Mesenchymal stem cell (in vitro differentiated cells and primary cell): Measurements from ENCODE around the gene TERT.

Experiments
- DNase-seq: peaks from one replicate; pipeline ENCODE4 v3.0.0-alpha.2; 2013
- H2AFZ ChIP-seq: one replicate; pipeline ENCODE4 v1.6.1; 2013; ENCODE audit warnings: low read depth, mild to moderate bottlenecking, control low read depth, inconsistent platforms, low read length, moderate library complexity
- H2AK5ac ChIP-seq: 2 replicates; pipeline ENCODE4 v1.6.1; 2013; ENCODE audit warnings: low read length, moderate library complexity, mild to moderate bottlenecking, inconsistent platforms; ENCODE audit not compliant: severe bottlenecking
- H2BK120ac ChIP-seq: one replicate; pipeline ENCODE4 v1.6.1; 2013; ENCODE audit warnings: low read depth, mild to moderate bottlenecking, inconsistent platforms, low read length, moderate library complexity
- H2BK12ac ChIP-seq, 2 experiments: one replicate each; pipeline ENCODE4 v1.6.1; 2013; ENCODE audit warnings: inconsistent platforms in 2 of 2, low read length in 2 of 2, mild to moderate bottlenecking in 2 of 2, moderate library complexity in 2 of 2, control low read depth in 1 of 2
- H2BK15ac ChIP-seq: one replicate; pipeline ENCODE4 v1.6.1; 2013; ENCODE audit warnings: mild to moderate bottlenecking, low read depth, inconsistent platforms; ENCODE audit not compliant: poor library complexity, severe bottlenecking
- H2BK5ac ChIP-seq: 2 replicates; pipeline ENCODE4 v1.6.1; 2013; ENCODE audit warnings: low read depth, mild to moderate bottlenecking, low read length, control low read depth, inconsistent platforms; ENCODE audit not compliant: poor library complexity, severe bottlenecking
- H3K14ac ChIP-seq, 2 experiments: one replicate each; pipeline ENCODE4 v1.6.1; 2013; ENCODE audit warnings: inconsistent platforms in 2 of 2, low read length in 2 of 2, control low read depth in 1 of 2, mild to moderate bottlenecking in 1 of 2, moderate library complexity in 1 of 2
- H3K18ac ChIP-seq, 2 experiments: one replicate each; pipeline ENCODE4 v1.6.1; 2013; ENCODE audit warnings: inconsistent platforms in 2 of 2, low read length in 2 of 2, control low read depth in 1 of 2, low read depth in 1 of 2, mild to moderate bottlenecking in 1 of 2
- H3K23ac ChIP-seq, 2 experiments: one replicate each; pipeline ENCODE4 v1.6.1; 2013; ENCODE audit warnings: inconsistent platforms in 2 of 2, low read length in 2 of 2, mild to moderate bottlenecking in 2 of 2, moderate library complexity in 2 of 2, control low read depth in 1 of 2
- H3K27ac ChIP-seq: 2 replicates; pipeline ENCODE4 v1.5.1; 2013; ENCODE audit warnings: mild to moderate bottlenecking, moderate library complexity, low read length, control low read depth, inconsistent platforms; ENCODE audit not compliant: poor library complexity, severe bottlenecking
- H3K27me3 ChIP-seq, 2 experiments: 2 replicates each; pipeline versions ENCODE4 v1.6.1 to v1.7.0; 2013; ENCODE audit warnings: low read length in 2 of 2, mild to moderate bottlenecking in 2 of 2, moderate library complexity in 2 of 2, control low read depth in 1 of 2, inconsistent platforms in 1 of 2; ENCODE audit not compliant: control insufficient read depth in 1 of 2, insufficient read depth in 1 of 2
- H3K36me3 ChIP-seq, 2 experiments: 2 replicates each; pipeline versions ENCODE4 v1.6.1 to v1.7.0; 2013; ENCODE audit warnings: low read length in 2 of 2, control low read depth in 1 of 2, inconsistent platforms in 1 of 2, low read depth in 1 of 2, mild to moderate bottlenecking in 1 of 2; ENCODE audit not compliant: insufficient read depth in 2 of 2, control insufficient read depth in 1 of 2
- H3K4ac ChIP-seq, 2 experiments: one replicate each; pipeline ENCODE4 v1.6.1; 2013; ENCODE audit warnings: inconsistent platforms in 2 of 2, low read length in 2 of 2, mild to moderate bottlenecking in 2 of 2, moderate library complexity in 2 of 2, control low read depth in 1 of 2, low read depth in 1 of 2
- H3K4me1 ChIP-seq: 2 replicates; pipeline ENCODE4 v1.6.1; 2013; ENCODE audit warnings: low read depth, low read length, control low read depth; ENCODE audit not compliant: control insufficient read depth, insufficient read depth
- H3K4me2 ChIP-seq: 2 replicates; pipeline ENCODE4 v1.6.1; 2013; ENCODE audit warnings: low read length, mild to moderate bottlenecking, inconsistent platforms; ENCODE audit not compliant: poor library complexity, severe bottlenecking
- H3K4me3 ChIP-seq, 2 experiments: 2 replicates each; pipeline versions ENCODE4 v1.5.1 to v1.7.0; 2013; ENCODE audit warnings: low read length in 2 of 2, mild to moderate bottlenecking in 2 of 2, control low read depth in 1 of 2, low read depth in 1 of 2; ENCODE audit not compliant: insufficient read depth in 1 of 2
- H3K79me1 ChIP-seq: replicated peaks from 2 replicates; pipeline ENCODE4 v1.6.1; 2013; ENCODE audit warnings: mild to moderate bottlenecking, control low read depth, low read length, inconsistent platforms; ENCODE audit not compliant: poor library complexity, severe bottlenecking
- H3K9ac ChIP-seq: 2 replicates; pipeline ENCODE4 v1.7.0; 2013; ENCODE audit warnings: mild to moderate bottlenecking, low read length, moderate library complexity
- H3K9me3 ChIP-seq: 2 replicates; pipeline ENCODE4 v1.7.0; 2013; ENCODE audit warnings: mild to moderate bottlenecking, low read length; ENCODE audit not compliant: control insufficient read depth
- H4K8ac ChIP-seq: one replicate; pipeline ENCODE4 v1.6.1; 2013; ENCODE audit warnings: inconsistent platforms, mild to moderate bottlenecking, low read length, moderate library complexity
- H4K91ac ChIP-seq: one replicate; pipeline ENCODE4 v1.6.1; 2013; ENCODE audit warnings: mild to moderate bottlenecking, low read length, inconsistent platforms
- WGBS: methylation state at CpG from one replicate; pipeline ENCODE4 v1.1.7; 2013; ENCODE audit warnings: mixed read lengths; 5-methylcytosine and 5-hydroxymethylcytosine counted together

TERT gene

DNA sequence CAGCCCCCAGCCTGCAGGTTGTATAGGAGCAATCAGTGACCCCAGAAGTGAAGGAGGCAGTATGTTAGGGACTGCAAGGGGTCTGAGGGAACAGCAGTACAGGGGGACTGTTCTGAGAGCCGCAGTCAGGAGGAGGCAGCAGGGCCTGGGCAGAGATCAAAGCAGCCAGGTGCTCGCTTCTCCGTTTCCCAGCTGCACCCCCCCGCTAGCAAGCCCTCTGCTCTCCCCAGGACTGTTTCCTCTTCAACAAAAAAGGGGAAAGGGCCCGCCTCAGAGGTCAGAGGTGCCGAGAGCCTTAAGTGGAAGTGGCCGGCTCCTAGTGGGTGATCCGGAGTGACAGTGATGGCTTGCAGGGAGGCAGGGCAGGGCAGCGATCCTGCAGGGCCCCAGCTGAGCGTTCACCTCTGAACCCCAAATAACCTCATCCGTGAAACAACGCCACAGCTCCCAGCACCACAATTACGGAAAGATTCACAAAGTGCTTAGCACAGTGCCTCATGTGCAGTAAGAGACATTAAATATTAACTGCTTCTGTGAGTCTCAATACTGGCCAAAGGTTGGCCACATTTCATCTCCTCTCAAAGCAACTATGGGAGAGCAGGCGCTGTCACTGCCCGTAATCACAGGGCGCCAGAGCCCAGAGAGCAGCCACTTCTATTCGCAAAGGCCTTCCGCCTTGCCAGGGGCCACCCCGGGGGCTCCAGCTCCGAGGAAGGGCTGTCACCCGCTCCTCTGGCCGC lies 42.1 kb upstream of the TERT start:
- Histone ChIP-seq H2BK5ac (no peak overlapping the region), H4K8ac (no peak overlapping the region), H3K27me3 (no peaks in the 10 kb centered on the region), H3K9me3 (no peaks in the 10 kb centered on the region), H3K4ac (no peak overlapping the region), H2BK12ac (no peak overlapping the region), H2BK120ac (no peak overlapping the region), H2AFZ (no peak overlapping the region), H3K4me2 (no peak overlapping the region), H3K14ac (no peak overlapping the region), H3K4me1 (peaks cover 5% of the 10 kb centered on the region), H3K79me1 (peaks cover 59% of the 10 kb centered on the region), H3K18ac (no peak overlapping the region), H2AK5ac (no peak overlapping the region), H3K36me3 (peaks cover 85 to 90% of the 10 kb centered on the region in 2 experiments), H3K23ac (no peak overlapping the region), H3K27ac (no peak overlapping the region), H3K4me3 (no peak overlapping the region), H2BK15ac (no peak overlapping the region), H4K91ac (no peak overlapping the region), H3K9ac (no peak overlapping the region)
- DNase-seq = no peak
- WGBS = 79% methylated on average over 18 of the region's 22 CpGs

DNA sequence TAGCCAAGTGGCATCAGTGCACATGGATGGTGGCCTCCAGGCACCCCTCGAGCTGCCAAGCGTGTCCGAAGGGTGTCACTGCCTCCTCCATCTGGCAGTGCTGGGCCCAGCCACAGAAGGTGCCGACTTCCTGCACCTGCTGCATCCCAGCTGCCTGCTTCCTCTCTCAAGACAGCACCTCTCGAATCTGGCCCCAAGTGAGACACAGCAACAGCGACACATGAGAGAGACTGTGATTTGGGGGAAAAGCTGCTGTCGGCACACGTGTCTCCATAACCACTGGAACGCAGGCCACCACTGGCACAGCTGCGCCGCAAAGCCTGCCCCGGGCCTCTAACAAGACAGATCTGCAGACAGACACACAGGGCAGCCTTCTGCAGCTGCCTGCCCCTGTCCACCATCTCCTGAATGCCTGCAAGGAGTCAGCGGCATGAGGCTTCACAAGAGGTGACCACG lies 41.3 kb upstream of the TERT start:
- no peak overlapping the region for H3K4ac ChIP-seq
- H2AFZ ChIP-seq = no peak overlapping the region
- H4K8ac ChIP-seq = no peak overlapping the region
- H3K36me3 ChIP-seq = peaks cover 85 to 90% of the 10 kb centered on the region in 2 experiments
- no peak overlapping the region for H2BK120ac ChIP-seq
- WGBS = 96% methylated on average over 14 of the region's 14 CpGs
- no peak overlapping the region for H3K23ac ChIP-seq
- no peak for DNase-seq
- H3K79me1 ChIP-seq = peaks cover 52% of the 10 kb centered on the region
- H3K4me2 ChIP-seq = no peak overlapping the region
- H3K18ac ChIP-seq = no peak overlapping the region
- no peak overlapping the region for H3K4me3 ChIP-seq
- H3K14ac ChIP-seq = no peak overlapping the region
- no peaks in the 10 kb centered on the region for H3K27me3 ChIP-seq
- H2BK12ac ChIP-seq = no peak overlapping the region
- H3K9me3 ChIP-seq = no peaks in the 10 kb centered on the region
- no peak overlapping the region for H3K27ac ChIP-seq
- H3K9ac ChIP-seq = no peak overlapping the region
- H2BK15ac ChIP-seq = no peak overlapping the region
- H2AK5ac ChIP-seq = no peak overlapping the region
- peaks cover 5% of the 10 kb centered on the region for H3K4me1 ChIP-seq
- H2BK5ac ChIP-seq = no peak overlapping the region
- no peak overlapping the region for H4K91ac ChIP-seq

DNA sequence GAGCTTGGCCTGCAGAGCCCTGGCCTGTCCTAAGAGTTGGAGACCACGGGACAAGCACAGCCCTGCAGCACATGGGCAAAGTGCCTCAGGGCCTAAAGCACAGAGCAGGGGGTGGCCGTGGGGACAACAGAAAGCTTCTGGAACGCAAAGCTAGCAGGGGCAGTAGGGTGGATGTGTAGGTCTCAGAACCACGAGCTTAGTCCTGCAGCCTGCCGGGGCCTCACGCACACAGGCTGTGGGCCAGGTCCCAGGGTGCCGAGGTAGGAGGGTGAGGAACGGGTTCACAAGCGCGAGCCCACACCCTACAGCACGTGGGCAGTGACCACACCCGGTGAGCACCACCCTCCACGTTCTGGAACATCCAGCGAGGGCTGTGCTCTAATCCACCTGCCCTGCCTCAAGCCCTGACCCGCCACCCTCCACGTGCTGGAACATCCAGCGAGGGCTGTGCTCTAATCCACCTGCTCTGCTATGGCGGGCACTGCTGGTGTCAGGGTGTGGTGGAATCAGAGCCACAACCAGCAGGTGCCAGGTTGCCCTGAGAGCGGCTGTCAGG lies 40.8 kb upstream of the TERT start:
- Histone ChIP-seq H4K91ac (no peak overlapping the region), H3K4me1 (peaks cover 5% of the 10 kb centered on the region)

GRCh38 chr5:1334831-1335539 lies 40.1 kb upstream of the TERT start:
- Histone ChIP-seq H3K14ac (no peak overlapping the region), H2BK5ac (no peak overlapping the region), H3K9me3 (no peaks in the 10 kb centered on the region), H2AK5ac (no peak overlapping the region), H3K23ac (no peak overlapping the region), H3K4me1 (peaks cover 5% of the 10 kb centered on the region), H3K18ac (no peak overlapping the region), H3K36me3 (peaks cover 87 to 90% of the 10 kb centered on the region in 2 experiments), H2AFZ (no peak overlapping the region), H3K4me3 (no peak overlapping the region), H2BK12ac (no peak overlapping the region), H3K4me2 (no peak overlapping the region), H4K91ac (no peak overlapping the region), H4K8ac (no peak overlapping the region), H3K27ac (no peak overlapping the region), H3K9ac (no peak overlapping the region), H3K4ac (no peak overlapping the region), H3K27me3 (no peaks in the 10 kb centered on the region), H2BK15ac (peak overlapping the region; percentile 8), H2BK120ac (no peak overlapping the region), H3K79me1 (peaks cover 49% of the 10 kb centered on the region)
- no peak for DNase-seq
- WGBS = 97% methylated on average over 32 of the region's 32 CpGs

More for the DNA sequence above, 40.8 kb upstream of the TERT start:
- Histone ChIP-seq H3K27ac (no peak overlapping the region), H3K9me3 (no peaks in the 10 kb centered on the region), H2AFZ (no peak overlapping the region), H2AK5ac (no peak overlapping the region), H3K23ac (no peak overlapping the region), H3K18ac (no peak overlapping the region), H3K4ac (no peak overlapping the region), H3K27me3 (no peaks in the 10 kb centered on the region), H3K4me3 (no peak overlapping the region), H3K36me3 (peaks cover 87 to 90% of the 10 kb centered on the region in 2 experiments), H3K79me1 (peaks cover 51% of the 10 kb centered on the region), H3K14ac (no peak overlapping the region), H2BK12ac (no peak overlapping the region), H2BK15ac (peak overlapping the region; percentile 8), H2BK120ac (no peak overlapping the region), H2BK5ac (no peak overlapping the region), H4K8ac (no peak overlapping the region), H3K9ac (no peak overlapping the region), H3K4me2 (no peak overlapping the region)
- no peak for DNase-seq
- 98% methylated on average over 19 of the region's 19 CpGs for WGBS
